OCI-LY7 (cell line): ENCODE measurements around the gene NRF1.

ENCODE experiments used
- CTCF ChIP-seq: fragments of 200-600 bp; sonication (generic); conservative IDR thresholded peaks from 2 replicates; pipeline ENCODE4 v1.5.1; 2014; ENCODE audit warnings: mild to moderate bottlenecking, antibody characterized with exemption, low read length, moderate library complexity, mixed read lengths
- EZH2phosphoT487 ChIP-seq: fragments of 200-600 bp; sonication (generic); IDR thresholded peaks from 2 replicates; pipeline ENCODE4 v1.6.1; 2018; ENCODE audit warnings: low read depth, borderline replicate concordance, mild to moderate bottlenecking, mixed run types, antibody characterized with exemption, low read length, moderate library complexity, mixed read lengths

GRCh38 chr7:129667116-129667515, 55.6 kb downstream of the NRF1 start:
- TF ChIP-seq CTCF, result no peak
- no peak for TF ChIP-seq EZH2phosphoT487
